Gastroesophageal sphincter (tissue), 3 donors: ENCODE results near the gene ITCH.

Experiments used
- CTCF ChIP-seq, 4 experiments: fragments of 200-600 bp in 2 of 4; fragments of 450-650 bp in 2 of 4; sonication (generic) in 1 of 4; IDR thresholded peaks; one replicate each; pipeline ENCODE4 v1.5.1; 2017 to 2019; ENCODE audit warnings: antibody characterized with exemption in 4 of 4, mild to moderate bottlenecking in 2 of 4, moderate library complexity in 2 of 4
- EP300 ChIP-seq: sonication (generic); formaldehyde crosslinking; IDR thresholded peaks from one replicate; pipeline ENCODE4 v1.6.1; 2017; ENCODE audit warnings: antibody characterized with exemption, mild to moderate bottlenecking
- POLR2A ChIP-seq, 2 donors: fragments of 450-650 bp; IDR thresholded peaks; one replicate each; pipeline ENCODE4 v1.6.1; 2017; ENCODE audit warnings: antibody characterized with exemption in 2 of 2, mild to moderate bottlenecking in 2 of 2, moderate library complexity in 1 of 2
- POLR2AphosphoS5 ChIP-seq: sonication (generic); formaldehyde crosslinking; IDR thresholded peaks from one replicate; pipeline ENCODE4 v1.6.1; 2017; ENCODE audit warnings: antibody characterized with exemption

GRCh38 chr20:34458631-34459030, 95.6 kb downstream of the ITCH start:
- TF ChIP-seq CTCF (IDR thresholded peaks at IDR 0.05) (no peak), POLR2A (IDR thresholded peaks at IDR 0.05) (no peak), POLR2AphosphoS5 (no peak), EP300 (no peak)
